Femur (tissue), 1 donor: Measurements from ENCODE around the gene NMU.
"Not testable (repeated sequence)": the region's sequence is repeated elsewhere in the genome, so short reads cannot be mapped to it uniquely, and the experiment has no call there.

Source experiments
- DNase-seq: peaks from one replicate; pipeline ENCODE4 v3.0.0-alpha.2; 2017

Gene NMU

DNA sequence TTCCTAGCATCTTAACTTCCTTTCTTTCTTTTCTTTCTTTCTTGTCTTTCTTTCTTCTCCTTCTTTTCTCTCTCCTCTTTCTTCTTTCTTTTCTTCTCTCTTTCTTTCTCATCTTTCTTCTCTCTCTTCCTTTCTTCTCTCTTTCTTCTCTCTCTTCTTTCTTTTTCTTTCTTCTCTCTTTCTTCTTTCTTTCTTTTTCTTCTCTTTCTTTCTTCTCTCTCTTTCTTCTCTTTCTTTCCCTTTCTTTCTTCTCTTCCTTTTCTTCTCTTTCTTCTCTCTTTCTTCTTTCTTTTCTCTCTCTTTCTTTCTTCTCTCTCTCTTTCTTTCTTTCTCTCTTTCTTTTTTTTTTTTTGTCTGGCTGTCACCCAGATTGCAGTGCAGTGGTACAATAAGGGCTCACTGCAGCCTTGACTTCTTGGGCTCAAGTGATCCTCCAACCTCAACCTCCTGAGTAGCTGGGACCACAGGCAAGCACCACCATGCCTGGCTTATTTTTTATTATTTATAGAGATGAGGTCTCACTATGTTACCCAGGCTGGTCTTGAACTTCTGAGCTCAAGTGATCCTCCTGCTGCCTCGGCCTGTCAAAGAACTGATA is 17.5 kb downstream of the NMU start:
- no peak for DNase-seq

DNA sequence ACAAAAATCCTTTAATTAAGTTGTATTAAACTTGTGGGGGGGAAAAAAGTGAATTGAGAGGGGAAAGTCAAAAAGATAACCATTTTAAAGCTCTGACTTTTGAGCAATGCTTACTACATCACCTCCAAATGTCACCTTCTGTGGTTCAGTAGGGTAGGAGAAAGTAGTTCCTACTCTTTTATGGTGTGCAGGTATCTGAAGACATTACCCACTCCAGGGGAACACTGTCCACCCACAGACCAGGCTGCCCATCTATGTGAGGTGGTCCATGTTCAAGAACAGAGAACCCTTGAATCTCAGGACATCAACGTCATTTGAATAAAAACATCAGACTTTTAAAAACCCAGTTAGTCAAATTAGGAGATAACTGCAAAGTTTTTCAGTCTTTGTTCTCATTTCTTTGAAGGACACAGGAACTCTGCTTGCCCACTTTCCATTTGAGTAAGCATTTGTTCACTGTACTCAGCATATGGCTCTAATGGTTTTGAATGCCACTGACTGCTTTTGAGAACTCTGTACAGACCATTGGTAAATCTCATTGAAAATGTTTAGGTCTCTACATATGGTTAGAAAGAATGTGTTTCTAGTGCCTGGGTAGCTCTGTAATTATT is 18.4 kb downstream of the NMU start:
- DNase-seq: no peak

DNA sequence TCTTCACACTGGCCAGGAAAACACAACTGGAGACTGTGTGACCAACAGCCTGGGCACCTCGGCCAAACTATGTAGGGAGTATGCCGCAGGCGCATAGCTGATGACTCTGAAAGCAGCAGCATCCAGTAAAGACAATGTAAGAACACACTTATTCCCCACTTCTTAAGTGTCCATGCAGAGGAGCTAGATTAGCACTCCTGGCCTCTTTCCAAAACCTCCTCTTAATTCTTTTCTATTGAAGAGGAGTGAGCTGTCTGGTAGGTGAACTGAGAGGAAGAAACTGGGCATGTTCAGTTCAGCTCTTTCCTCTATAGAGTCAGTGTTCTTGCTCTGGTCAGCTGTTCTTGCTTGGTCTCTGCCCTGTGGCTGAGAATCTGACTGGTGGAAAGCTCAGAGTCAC is 21.1 kb downstream of the NMU start:
- no peak for DNase-seq

DNA sequence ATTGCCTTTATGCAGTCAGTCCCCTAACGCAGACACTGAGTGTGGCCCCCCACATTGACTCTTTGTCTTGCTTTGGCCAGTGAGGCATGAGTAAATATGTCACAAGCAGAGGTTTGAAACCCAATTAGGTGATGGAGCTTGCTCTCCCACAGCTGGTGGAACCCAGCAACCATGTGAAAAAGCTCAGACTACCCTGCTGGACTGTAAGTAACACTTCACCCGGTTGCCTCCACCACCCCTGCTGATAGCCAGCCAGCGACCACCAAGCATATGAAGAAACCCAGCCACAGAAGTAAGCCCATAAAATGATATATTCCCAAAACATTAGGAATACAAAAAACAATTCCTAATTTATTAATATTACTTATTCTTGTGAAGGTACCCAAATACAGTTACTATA is 22.5 kb downstream of the NMU start:
- DNase-seq: no peak

DNA sequence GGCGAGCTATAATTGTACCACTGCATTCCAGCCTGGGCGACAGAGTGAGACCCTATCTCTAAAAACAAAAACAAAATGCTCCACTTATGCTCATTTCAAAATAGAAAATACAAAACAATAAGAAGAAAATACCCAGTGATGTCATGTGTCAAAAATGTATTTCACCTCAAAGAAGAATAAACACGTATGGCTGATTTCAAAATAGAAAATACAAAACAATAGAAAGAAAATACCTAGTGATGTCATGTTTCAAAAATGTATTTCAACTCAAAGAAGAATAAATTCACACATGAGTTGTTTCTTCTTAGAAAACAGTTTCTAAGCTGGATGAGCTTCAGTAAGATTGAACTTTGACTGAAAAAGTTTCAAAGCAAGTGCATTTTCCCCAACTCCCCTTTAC is 23.8 kb downstream of the NMU start:
- DNase-seq: no peak

DNA sequence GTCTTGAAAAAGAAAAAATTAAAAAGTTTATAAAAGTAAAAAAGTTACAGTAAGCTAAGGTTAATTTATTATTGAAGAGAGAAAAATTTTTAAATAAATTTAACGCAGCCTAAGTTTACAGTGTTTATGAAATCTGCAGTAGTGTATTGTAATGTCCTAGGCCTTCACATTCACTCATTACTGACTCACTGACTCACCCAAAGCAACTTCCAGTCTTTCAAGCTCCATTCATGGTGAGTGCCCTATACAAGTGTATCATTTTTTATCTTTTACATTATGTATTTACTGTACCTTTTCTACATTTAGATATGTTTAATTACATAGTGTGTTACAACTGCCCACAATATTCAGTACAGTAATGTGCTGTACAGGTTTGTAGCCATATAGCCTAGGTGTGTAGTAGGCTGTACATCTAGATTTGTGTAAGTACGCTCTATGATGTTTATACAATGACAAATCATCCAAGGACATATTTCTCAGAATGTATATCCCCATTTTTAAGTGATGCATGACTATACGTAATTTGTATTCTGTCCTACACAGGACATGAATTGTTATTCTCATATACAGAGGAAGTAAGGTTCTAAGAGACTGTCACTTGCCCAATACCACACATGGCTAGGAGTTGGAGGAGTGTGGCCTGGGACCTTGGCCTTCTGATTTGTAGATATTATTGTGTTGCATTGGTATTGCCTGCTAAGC is 24.6 kb downstream of the NMU start:
- no peak for DNase-seq

DNA sequence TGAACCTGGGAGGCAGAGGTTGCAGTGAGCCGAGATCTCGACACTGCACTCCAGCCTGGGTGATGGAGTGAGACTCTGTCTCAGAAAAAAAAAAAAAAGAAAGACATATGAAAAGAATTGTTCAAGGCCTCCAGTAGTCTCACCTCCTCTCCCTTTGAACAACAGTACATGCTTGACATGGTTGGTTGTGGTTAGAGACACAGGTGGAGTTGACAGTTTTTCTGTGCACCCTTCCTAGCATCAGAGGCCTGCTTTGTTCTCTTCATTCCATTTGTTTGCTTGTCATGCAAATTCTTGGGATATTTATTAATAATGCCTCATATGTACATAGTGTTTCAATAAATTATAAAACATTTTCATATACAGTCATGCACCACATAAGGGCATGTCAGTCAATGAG is 25.7 kb downstream of the NMU start:
- DNase-seq: no peak

DNA sequence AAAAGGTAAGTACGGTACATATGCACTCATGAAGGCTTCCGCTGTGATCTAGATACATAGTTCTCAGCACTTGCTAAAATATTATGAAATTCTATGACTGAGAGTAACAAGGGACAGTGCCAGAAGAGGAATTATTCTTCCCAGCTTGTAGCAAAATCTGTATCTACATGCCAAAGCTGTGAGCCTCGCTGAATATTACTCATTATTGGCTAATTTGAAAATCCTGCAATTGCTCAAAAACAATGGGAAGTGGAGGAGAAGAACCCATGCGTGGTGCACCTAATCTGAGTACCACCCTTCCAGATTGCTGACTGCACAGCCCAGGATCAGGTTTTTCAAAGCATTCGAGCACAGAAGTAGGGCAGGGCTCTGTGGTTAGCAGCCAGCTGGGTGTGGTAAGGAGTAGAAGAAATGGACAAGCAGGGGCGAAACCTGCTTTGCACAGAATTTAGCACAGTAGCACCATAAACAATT is 26.7 kb downstream of the NMU start:
- DNase-seq: no peak

DNA sequence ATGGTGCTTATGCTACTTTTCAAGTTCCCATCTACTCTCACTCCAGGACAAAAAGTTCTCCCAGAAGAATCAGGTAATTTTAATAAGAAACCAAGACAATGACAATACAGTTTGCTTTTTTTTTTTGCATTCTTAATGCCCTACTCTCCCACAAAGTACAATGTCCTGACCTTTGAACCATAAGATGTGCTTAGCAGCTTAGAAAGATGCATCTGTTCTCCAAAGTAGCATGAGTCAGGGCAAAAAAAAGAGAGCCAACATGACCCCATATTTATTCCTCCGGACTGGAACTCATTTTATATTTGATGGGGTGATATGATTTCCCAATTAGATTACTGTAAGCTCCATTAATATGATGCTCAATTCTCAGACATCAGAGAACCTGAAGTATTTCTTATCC is 27.5 kb downstream of the NMU start:
- DNase-seq: no peak

DNA sequence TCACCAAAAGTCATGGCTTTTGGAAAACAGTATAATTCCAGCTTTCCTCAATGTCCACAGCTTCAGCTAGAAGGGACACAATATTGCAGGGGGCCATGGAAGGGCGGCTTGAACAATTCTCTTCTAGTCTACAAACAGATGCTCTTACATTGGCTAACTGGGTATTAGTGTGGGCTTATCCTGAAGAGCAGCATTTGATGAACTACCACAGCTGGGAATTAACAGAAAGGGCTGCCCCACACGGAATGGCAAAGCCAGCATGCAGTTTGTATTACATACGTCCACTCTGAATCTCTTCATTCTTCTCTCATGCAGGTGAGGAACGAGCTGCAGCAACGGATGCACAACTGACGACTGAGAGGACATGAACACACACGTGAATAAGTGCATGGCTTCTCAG is 31.1 kb downstream of the NMU start:
- DNase-seq: no peak

DNA sequence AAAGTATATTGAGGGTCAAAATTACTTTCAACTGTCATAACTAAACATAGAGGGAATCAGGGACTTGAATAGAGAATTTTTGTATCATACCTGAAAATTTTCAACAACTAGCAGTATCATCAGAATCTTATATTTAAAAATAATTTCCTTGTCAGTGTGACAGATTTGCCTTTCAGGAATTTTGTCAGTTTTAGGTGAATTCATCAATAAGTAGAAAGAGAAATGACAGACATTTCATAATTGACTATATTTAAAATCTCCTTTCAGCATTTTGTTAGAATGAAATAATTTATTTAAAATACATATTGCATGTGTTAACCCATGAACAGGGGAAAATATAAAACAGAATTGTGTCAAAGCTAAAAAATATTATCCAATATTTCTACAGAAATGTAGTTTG is 35.5 kb downstream of the NMU start:
- DNase-seq: no peak

DNA sequence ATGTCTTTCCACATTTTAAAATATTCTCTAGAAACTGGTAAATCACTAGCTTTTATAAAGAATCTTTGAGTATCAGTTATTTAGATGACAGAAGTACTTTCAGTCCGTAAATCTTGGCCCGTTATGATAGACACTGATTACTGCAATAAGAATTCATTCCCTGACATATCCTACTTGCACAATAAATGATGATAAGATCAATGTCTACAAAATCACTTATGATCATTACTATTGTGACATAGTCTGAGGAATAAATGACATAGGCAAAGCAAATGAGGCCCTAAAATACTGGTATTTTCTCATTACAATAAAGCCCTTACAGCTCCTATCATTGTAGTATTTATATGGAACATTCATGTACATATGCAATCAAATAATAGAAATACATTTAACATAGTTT is 37.5 kb downstream of the NMU start:
- DNase-seq: no peak

DNA sequence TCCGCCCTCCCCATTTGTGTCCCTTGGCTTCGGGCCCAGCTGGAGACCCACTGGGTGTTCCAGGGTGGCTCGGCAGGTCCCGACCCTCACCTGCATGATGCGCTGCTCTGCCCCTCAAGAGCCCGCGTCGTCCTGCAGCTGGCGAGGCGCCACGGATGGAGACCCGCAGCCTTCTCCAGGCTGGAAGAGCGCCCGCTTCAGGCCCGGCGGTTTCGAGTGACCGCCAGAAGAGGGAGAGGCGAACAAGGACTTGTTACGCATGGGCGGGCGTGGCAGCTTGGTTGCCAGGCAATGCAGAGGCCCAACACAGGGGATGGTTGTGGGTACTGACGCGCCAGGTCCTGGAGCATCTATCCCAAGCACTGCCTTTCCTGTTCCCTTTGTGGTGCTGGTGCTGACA is 44.1 kb downstream of the NMU start, which contains the start of gene PDCL2:
PDCL2 (minus strand) TSS at position 232 of the 400 bp plus-strand sequence; CDS start at position 96, 136 bp downstream.
- no peak for DNase-seq

DNA sequence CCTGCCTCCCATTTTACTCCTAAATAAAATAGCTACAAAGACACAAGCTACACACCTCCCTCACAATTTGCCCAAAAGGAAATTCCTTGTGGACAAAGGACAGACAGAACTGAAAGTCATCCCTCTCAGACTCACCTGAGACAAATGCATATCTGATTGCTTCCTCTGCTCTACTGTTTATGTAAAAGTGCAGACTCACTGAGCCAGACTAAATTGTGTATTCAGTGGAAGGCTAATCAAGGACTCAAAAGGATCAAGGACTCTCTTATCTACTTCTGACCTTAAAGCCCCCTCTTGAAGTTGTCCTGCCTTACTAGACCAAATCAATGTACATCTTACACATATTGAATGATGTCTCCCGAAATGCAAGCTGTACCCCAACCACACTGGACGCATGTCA is 47.9 kb downstream of the NMU start:
- DNase-seq: no peak

DNA sequence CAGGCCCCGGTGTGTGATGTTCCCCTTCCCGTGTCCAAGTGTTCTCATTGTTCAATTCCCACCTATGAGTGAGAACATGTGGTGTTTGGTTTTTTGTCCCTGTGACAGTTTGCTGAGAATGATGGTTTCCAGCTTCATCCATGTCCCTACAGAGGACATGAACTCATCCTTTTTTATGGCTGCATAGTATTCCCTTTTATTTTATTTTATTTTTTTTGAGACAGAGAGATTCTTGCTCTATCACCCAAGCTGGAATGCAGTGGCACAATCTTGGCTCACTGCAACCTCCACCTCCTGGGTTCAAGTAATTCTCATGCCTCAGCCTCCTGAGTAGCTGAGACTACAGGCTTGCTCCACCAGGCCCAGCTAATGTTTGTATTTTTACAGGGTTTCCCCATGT is 53.3 kb downstream of the NMU start:
- DNase-seq: not testable (repeated sequence)

DNA sequence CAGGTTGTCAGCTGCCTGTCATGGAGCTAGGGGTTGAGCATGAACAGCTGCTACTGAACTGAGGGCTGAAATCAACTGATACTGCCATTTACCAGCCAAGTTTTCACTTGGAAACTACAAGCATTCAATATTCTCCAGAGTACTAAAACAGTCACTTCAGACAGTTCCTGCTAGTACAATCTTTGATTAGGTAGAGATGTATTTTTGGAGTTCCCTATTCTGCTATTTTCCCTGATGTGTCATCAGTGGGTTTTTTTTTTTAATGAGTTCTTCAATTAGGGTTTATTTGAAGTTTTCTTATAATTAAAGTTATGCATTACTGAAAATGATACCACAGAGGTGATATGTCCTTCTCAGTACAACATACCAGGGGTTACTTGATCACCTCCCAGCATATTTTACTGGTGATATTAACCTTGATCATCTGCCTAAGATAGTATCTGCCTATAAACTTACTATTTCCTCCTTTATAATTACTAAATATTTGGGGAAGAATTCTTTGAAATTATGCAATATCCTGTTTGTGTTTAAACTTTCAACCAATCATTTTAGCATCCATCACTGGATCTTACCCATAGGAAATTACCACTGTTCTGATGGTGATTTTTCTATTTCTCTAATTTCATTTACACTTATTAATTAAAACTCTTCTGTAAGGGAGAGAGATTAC is 57.6 kb downstream of the NMU start:
- DNase-seq: no peak

DNA sequence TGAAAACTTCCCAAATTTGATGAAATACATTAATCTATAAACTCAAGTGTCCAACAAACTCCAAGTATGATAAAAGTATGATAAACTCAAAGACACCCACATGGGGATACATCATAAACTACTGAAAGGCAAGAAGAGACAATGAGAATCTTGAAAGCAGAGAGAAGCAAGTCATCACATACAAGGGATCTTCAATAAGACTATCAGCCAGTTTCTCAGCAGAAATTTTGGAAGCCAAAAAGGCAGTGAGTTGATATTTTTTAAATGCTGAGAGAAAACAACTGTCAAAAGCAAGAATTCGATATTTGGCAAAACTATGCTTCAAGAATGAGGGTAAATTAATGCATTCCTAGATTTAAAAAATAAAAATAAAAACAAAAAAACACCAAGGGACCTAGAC is 60.6 kb downstream of the NMU start:
- DNase-seq: no peak

DNA sequence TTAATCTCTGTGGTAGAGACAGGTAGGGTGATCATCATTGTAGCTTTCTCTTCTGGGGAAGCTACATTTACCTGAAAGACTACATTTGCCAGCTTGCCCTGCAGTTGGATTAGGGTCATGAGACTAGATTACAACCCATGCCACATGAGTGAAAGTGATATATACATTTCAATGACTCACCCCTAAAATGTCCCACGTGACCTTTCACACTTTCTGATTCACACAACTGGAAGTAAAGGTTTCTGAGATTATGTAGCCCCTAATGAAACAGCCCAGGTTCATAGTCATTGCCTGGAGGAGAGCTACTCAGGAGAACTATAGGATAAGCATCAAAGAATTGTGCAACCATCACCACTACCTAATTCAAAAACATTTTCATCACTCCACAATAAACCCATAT is 61.8 kb downstream of the NMU start:
- no peak for DNase-seq

DNA sequence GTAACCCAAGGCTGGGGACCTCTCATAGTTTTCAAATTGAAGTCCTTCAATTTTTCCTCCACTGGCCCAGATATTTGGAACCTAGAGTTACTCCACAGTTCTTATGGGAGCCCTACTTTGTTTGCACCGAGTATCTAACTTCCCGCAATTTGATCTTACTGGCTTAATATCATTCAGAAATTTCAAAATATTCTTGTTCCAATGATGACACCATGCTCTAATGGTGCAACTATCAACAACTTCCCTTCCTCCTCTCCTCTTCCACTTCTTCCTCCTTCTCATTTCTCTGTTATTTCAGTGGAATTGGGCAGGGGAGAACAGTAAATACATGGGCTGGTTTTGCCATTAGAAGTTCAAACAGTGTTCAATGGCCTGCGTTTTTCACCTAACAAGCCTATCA is 64.3 kb downstream of the NMU start:
- no peak for DNase-seq

DNA sequence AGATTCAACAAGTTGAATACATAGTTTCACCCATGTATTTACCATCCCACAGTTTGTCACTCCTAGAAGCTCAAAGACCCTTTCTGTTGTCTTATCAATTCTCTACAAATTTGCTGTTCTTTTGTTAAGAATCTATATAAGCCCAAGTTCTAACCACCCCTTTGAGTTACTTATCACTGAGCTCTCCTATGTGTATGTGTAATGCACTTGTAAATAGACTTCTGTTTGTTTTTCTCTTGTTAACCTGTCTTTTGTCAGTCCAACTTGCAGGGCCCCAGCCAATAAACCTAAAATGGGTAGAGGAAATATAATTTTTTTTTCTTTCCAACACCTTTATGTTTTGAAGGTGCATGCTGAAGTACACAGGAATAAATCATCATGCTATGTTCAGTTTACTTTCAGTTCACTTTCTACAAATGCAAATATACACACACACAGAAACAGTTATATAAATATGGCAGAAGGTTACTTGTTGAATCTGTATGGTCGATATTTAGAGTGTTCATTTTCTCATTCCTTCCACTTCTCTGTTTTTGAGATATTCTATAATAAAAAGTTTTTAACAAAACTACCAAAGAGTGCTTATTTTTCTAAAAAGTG is 67.1 kb downstream of the NMU start:
- no peak for DNase-seq

DNA sequence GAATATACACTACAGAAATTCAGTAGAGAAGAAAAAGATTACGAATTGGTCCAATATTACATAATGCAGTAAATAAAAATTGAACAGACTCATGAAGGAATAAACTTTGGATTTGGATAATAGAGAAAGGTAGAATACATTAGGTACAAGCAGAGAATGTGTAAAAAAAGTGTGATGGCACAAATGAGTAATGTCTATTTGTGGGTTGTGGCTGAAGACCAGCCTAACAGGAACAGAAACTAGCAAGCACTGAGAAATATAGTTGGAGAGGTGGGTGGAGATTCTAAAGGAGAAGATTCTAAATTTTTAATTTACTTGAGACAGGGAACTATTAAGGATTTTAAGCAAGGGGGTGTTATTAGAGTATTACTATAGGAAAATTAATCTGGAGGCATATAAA is 74.2 kb downstream of the NMU start:
- no peak for DNase-seq

DNA sequence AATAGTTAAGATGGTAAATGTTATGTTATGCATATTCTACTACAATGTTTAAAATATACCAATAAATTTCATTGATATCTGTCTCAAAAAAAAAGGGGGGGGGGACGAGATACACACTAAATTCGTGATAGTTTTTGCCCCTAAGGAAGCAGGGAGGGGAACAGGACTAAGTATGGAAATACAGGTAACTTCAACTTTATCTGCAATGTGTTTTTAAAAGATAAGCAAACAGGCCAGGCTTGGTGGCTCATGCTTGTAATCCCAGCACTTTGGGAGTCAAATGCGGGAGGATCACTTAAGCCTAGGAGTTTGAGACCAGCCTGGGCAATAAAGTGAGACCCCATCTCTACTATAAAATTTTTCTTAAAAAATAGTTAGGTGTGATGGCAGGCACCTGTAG is 76.0 kb downstream of the NMU start:
- no peak for DNase-seq

DNA sequence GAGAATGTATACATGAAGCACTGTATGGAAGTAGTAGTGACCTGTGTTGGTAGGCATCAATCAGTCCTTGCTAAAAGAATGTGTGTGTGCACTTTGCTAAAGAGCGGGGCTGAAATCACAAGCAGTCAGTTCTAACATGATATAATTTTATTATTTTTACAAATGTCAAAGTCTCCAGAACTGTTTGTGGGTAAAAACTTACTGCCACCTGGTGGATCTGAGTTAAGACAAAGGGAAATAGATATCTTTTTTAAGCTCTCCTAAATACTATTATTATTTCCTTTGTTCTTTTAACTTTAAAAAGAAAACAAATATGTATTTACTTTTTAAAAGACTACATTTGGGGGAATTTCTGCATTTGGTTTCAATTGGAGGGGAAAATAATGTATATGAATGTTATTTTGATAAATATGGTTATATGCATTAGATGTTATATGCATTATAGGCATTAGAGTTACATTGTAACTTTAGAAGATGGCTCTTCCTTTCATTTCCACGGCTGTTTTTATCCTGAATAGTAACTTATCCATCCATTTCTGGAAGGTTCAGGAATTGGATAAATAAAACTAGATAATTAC is 81.6 kb downstream of the NMU start:
- DNase-seq: no peak
